ENCODE results near the gene HMGCL.
"Not testable (repeated sequence)": the region's sequence is repeated elsewhere in the genome, so short reads cannot be mapped to it uniquely, and the experiment has no call there.

HMGCL gene

DNA sequence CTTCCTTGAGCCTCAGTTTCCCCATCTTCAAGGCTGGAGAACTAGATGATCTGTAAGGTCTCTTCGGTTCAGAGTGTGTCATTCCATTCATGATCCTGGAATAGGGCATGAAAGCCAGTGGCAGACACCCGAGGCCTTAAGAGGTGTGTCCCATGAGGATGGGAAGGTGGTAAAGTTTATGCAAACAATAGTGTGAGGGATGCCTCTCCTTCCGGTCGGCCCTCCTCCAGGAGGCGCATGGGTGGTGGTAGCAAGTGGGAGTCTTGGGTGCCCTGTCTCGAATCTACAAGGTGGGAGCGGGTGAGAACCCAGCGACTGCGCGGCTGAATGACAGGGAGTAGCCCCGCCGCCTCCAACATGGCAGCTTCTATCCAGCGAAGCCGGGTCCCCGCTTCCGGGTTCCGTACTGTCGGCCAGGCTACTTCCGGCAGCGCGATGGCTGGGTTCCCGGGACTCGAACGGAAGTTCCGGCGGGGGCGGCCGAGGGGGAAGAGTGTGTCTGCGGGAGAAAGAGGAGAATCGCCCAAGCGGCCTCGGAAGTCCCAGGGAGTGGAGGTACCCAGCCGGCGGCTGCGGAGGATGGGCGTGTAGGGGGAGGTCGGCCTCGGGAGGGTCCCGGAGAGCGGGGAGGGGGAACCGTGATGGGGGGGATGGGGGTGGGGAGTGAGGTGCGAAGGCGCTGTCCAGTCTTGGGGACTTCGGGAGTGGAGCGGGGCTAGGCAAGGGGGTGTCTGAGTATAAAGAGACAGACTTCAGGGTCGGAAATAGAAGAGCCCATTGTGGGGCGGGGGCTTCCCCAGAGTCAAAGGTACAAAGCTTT is 34.3 kb downstream of the HMGCL start, which contains the start of gene LYPLA2:
LYPLA2 (plus strand) TSS at position 450 of the 820 bp plus-strand sequence. CDS start 1,538 bp downstream, outside the sequence.
- peak; percentile 90 for DNase-seq

DNA sequence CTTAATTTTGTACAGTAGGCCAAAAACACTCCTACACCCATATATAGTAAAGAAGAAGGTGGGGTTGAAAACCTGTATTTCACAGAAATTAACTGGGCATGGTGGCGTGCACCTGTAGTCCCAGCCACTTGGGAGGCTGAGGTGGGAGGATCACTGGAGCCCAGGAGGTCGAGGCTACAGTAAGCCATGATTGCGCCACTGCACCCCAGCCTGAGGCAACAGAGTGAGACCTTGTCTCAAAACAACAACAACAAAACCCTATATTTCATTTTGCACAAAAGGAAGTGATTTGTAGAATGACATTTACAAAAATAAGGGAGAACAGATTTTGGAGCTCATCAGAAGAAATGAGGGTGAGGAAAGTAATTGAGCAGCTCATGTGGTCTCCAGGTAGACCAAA is 36.5 kb downstream of the HMGCL start:
- DNase-seq: no peak
- in situ Hi-C loops (cut with MboI; ENCODE audit: low pct_unique_long_range_greater_than_20kb, low sequenced_read_pairs): no loop called here

More for the DNA sequence above, 34.3 kb downstream of the HMGCL start, which contains the start of gene LYPLA2:
- in situ Hi-C loops (cut with MboI; ENCODE audit: low pct_unique_long_range_greater_than_20kb, low sequenced_read_pairs): no loop called here

DNA sequence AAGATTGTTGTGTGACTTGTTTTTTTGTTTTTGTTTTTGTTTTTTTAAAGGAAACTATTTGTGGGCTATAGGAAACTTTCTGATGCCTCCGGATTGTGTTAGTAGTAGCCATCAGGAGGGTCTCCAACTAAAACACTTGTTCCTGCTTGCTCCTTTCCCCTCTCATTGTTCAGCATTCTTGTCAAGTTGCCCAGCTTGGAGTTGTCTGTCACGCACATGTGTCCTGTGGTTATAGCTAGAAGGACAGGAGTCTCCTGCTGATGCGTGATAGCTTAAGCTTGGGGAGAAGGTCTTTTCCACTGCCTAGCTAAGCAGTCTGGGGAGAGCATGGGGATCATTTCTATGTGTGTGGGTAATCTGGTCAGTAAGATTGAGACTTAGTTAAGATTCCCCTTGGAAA is 37.5 kb downstream of the HMGCL start:
- in situ Hi-C loops (cut with MboI; ENCODE audit: low pct_unique_long_range_greater_than_20kb, low sequenced_read_pairs): no loop called here
- DNase-seq: no peak

DNA sequence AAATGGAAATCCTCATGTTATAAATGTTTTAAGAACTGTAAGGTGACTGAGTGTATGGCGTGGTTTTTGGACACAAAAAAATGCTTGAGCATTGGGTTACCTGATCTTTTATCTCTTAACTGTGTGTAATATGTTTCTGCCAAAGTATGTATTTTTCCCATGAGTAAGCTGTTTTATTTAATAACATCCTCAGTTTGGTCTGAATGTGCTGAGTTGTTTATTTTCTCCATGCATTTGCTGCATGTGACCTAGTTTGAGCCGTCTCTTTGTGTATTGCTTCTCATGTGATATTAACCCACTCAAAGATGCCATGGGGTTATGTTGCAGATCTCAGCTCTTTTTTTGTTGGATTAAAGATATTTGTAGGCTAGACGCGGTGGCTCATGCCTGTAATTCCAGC is 40.4 kb downstream of the HMGCL start:
- in situ Hi-C loops (cut with MboI; ENCODE audit: low pct_unique_long_range_greater_than_20kb, low sequenced_read_pairs): no loop called here

DNA sequence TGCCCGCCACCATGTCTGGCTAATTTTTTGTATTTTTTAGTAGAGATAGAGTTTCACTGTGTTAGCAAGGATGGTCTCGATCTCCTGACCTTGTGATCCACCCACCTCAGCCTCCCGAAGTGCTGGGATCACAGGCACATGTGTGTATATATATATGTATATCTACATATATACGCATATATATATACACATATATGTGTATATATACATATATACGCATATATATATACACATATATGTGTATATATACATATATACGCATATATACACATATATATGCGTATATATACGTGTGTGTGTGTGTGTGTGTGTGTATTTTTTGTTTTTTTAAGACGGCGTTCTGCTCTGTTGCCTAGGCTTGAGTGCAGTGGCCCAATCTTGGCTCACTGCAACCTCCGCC is 42.1 kb downstream of the HMGCL start:
- DNase-seq; in situ Hi-C loops (cut with MboI; ENCODE audit: low pct_unique_long_range_greater_than_20kb, low sequenced_read_pairs): not testable (repeated sequence)

More for the DNA sequence above, 40.4 kb downstream of the HMGCL start:
- no peak for DNase-seq

DNA sequence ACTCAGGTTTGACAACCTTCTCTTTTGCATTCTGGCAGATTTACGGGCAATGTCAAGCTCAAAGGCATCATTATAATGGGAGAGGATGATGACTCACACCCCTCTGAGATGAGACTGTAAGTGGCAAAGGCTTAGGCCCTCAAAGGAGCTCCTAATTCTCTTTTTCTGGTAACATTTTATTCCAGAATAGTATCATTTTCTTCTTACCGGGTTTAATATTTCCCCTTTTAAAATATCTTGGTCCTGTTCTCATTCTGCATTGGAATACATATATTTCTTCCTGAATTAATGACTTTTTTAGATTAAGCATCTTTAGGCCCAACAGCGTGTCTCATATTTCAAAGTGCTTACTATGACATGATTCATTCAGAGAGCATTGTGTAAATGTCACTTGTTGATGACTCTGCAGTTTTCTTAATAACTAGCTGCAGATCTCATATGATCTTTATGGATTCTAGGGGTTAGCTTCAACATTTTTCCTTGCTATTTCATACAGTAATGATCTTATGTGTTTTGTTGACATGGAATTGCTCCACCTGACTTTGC is 45.3 kb downstream of the HMGCL start:
- in situ Hi-C loops (cut with MboI; ENCODE audit: low pct_unique_long_range_greater_than_20kb, low sequenced_read_pairs): no loop called here
- no peak for DNase-seq

DNA sequence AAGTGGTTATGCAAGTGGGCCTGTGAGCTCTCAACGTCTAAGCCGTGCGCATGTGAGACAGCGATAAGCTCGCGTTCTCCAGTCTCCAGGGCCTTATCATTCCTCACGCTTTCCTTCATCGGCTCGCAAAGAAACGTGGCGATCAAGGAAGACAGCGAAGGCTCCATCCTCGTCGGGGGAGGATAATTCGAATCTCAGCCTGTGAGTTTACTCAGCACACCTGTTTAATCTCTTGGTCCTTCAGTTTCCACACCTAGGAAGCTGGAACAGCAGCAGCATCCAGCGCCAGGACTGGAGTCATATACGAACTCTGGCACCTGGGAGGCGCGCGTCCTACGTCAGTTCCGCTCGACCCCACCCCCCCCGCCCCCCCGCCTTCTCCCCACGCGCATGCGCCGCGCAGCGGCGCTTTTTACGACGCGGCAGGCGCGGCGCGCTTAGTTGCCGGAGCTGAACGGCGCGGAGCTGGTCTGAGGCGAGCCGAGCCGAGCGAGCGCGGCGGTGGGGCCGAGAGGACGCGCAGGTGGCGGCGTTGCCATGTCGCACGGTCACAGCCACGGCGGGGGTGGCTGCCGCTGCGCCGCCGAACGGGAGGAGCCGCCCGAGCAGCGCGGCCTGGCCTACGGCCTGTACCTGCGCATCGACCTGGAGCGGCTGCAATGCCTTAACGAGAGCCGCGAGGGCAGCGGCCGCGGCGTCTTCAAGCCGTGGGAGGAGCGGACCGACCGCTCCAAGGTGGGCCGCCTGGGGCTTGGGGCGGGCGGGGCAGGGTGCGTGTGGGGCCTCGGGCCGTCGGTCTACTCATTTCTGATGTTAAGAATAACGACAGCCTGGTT is 47.0 kb downstream of the HMGCL start, which contains the start of gene PITHD1:
PITHD1 (plus strand) TSS at position 440 of the 836 bp plus-strand sequence; CDS start at position 538, 98 bp downstream.
- peak; percentile 78 for DNase-seq
- in situ Hi-C loops (cut with MboI; ENCODE audit: low pct_unique_long_range_greater_than_20kb, low sequenced_read_pairs): no loop called here

DNA sequence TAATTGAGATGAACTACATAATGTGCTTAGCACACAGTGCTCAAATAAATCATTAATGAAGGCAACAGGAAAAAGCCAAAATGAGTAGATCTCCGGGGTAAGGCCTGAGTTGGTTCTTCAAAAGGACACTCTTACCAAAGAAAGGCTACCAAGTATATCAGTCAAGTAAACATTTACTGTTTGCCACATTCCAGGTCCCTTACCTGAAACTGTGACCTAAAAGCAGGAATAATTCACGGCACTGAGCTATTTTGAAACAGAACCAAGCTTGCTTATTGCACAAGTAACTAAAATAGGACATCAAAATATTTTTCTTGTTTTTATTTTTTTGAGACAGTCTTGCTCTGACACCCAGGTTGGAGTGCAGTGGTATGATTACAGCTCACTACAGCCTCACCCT is 49.0 kb downstream of the HMGCL start:
- DNase-seq: no peak
- in situ Hi-C loops (cut with MboI; ENCODE audit: low pct_unique_long_range_greater_than_20kb, low sequenced_read_pairs): no loop called here

DNA sequence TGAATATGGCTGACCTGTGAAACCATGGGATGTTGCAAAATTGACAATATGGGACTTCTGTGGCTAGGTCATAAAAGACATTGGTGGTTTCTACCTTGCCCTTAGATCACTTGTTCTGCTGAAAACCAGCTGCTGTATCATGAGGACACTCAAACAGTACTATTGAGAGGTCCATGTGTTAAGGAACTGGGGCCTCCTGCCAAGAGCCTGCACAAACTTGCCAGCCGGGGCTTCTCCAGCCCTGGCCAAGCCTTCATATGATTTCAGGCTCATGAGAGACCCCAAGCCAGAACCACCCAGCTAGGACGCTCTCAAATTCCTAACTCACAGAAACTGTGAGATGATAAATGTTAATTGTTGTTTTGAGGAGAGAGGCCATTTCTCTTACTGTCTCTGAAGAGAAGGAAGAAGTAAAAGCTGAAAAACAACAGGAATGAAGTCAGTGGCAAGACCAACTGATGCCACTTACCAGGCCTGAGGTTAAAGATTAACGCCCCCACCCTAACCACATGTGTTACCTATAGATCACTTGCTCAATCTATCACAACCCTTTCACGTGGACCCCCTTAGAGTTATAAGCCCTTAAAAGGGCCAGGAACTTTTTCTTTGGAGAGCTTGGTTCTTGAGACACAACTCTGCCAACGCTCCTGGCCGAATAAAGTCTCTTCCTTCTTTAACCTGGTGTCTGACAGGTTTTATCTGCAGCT is 50.9 kb downstream of the HMGCL start:
- DNase-seq: no peak
- in situ Hi-C loops (cut with MboI; ENCODE audit: low pct_unique_long_range_greater_than_20kb, low sequenced_read_pairs): no loop called here

DNA sequence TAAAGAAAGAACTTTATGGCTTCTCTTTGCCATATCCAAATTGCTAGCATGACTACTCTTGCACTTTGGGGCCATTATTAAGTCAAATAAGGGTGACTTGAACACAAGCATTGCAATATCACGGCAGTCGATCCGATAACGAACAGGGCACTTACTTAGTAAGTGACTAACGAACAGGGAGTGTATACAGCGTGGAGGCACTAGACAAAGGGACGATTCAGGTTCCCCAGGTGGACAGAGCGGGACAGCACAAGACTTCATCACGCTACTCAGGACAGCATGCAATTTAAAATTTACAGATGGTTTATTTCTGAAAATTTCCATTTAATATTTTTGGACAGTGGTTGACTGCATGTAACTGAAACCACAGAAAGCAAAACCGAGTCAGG is 52.4 kb downstream of the HMGCL start:
- in situ Hi-C loops (cut with MboI; ENCODE audit: low pct_unique_long_range_greater_than_20kb, low sequenced_read_pairs): no loop called here

DNA sequence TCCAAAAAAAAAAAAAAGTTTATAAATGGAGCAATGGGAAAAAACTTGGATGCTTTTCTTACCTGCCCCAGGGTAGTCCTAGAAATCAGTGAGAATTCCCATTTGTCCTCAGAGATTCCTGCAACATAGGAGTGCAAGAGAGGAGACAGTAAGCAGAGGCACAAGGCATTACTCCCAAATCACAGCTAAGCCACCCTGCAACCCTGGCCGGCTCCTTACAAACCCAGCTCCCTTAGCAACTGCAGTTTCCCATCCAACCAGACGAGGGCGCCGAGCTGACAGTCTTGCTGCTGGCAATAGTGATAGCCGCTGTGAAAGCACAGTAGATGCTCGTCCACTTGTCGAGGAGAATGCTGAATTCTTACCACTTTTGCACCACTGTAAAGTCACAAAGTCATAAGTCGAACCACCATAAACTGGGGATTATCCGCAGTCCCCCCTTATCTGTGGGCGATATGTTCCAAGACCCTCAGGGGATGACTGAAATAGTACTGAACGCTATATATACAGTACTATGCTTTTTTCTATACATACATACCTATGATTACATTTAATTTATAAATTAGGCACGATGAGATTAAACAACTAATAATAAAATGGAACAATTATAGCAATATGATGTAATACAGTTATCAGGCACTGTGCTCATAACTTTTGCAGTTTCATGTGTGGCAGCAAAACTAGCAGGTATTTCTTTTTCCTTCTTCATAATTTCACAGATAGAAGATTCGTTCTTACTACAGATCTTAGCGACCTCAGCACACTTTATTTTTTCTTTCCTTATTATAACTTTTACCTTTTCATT is 53.0 kb downstream of the HMGCL start:
- in situ Hi-C loops (cut with MboI; ENCODE audit: low pct_unique_long_range_greater_than_20kb, low sequenced_read_pairs): no loop called here
- DNase-seq: peak; percentile 82

More for the DNA sequence above, 52.4 kb downstream of the HMGCL start:
- DNase-seq: no peak

DNA sequence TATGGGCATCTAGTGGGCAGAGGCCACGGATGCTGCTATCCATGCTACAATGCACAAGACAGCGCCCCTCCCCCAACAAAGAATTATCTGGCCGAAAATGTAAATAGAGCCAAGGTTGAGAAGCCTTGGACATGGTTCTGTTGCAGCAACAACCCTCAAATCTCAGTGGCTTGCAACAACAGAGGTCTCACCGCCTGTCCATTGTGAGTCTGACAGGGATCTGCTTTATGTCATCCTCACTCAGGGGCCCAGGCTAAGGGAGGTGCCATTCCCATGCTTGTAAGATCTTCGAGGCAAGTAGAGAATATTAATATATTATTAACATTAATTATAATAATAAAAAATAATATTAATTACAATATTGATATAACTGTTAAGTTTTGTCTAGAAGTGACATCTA is 56.5 kb downstream of the HMGCL start:
- DNase-seq: no peak
- in situ Hi-C loops (cut with MboI; ENCODE audit: low pct_unique_long_range_greater_than_20kb, low sequenced_read_pairs): no loop called here

DNA sequence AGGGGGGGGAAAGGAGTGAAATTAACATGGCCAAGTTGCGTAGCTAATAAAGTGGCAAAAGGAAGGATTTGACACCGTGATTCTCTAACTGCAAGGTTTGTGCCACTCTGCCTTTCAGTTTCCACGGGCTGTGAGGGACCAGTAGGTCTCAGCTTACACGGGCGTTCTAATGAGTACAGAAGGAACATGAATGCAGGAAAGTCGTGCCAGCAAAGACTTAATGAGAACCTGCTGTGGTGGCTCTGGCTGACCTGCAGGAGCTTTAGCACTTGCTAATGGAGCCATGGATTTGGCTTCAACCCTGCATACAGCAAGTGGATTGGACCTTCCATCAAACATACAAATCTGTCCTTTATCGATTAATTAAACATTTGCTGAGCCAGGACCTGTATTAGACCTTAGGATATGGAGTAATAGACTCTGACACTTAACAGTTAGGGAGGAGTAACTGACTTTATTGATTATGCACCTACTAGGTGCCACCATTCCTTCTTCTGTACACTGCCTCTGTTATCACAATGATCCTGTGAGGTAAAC is 62.1 kb downstream of the HMGCL start:
- in situ Hi-C loops (cut with MboI; ENCODE audit: low pct_unique_long_range_greater_than_20kb, low sequenced_read_pairs): no loop called here
- no peak for DNase-seq

DNA sequence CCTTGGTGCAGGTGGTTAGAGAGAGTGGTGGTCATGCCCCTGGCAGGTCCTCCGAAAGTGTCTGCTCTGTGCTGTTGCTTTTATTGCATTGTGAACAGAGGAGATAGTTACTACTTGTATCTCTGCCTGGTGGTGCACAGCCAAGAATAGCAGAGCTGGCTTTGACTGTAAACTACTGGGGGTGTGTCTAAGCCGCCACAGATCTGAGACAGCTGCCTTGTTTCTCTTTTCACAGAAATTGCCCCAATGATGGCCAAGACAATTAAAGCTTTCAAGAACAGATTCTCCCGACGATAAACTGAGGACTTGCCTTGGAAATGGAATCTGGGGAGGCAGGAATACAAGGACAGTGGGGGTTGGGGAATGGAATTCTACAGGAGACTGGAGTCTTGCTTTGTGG is 66.0 kb downstream of the HMGCL start:
- DNase-seq: no peak
- in situ Hi-C loops (cut with MboI; ENCODE audit: low pct_unique_long_range_greater_than_20kb, low sequenced_read_pairs): no loop called here

DNA sequence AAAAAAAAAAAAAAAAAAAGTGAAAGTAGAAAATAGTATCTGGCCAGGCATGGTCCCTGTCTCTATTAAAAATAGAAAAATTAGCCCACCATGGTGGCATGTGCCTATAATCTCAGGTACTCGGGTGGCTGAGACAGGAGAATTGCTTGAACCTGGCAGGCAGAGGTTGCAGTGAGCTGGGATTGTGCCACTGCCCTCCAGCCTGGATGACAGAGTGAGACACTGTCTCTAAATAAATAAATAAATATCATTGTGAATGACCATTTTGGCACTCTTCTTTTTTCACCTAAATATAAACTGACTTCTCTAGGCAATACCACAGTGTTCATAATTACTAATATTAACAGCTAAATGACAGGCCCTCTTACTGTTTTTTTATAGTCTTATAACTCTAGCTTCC is 67.4 kb downstream of the HMGCL start:
- in situ Hi-C loops (cut with MboI; ENCODE audit: low pct_unique_long_range_greater_than_20kb, low sequenced_read_pairs): no loop called here
- DNase-seq: no peak

DNA sequence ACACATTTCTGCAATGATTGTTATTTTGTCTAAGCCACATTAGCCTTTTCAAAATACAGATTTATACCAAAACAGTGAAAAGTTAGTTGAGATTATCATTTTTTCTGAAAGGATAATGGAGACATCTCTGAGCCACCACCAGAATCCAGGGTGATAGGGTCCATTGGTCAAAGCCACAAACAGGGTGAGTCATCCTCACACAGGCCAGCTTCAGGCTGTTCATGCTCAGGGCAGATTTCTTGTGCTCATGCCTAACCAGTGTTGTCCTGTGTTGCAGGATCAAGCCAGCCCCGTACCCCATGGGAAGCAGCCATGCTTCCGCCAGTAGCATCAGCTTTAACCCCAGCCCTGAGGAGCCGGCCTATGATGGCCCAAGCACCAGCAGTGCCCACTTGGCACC is 68.6 kb downstream of the HMGCL start:
- DNase-seq: no peak
- in situ Hi-C loops (cut with MboI; ENCODE audit: low pct_unique_long_range_greater_than_20kb, low sequenced_read_pairs): no loop called here

DNA sequence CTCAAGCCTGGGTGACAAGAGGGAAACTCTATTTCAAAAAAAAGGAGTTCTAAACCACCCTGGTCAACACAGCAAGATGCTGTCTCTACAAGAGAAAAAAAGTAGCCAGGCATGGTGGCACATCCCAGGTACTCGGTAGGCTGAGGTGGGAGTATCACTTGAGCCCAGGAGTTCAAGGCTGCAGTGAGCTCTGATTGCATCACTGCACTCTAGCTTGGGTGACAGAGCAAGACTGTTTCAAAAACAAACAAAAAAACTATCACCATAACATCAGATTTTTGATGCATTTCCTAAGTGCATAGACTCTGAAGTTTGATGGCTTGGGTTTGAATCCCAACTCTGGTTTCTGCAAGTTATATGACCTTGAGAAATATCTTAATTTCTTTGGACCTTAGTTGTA is 72.3 kb downstream of the HMGCL start:
- in situ Hi-C loops (cut with MboI; ENCODE audit: low pct_unique_long_range_greater_than_20kb, low sequenced_read_pairs): no loop called here

More for the DNA sequence above, 72.3 kb downstream of the HMGCL start:
- no peak for DNase-seq

Measured in KBM-7 (cell line).